Ramos (cell line): Measurements from ENCODE around the gene PERM1.
"Not testable (repeated sequence)": the region's sequence is repeated elsewhere in the genome, so short reads cannot be mapped to it uniquely, and the experiment has no call there.

Experiments
- in situ Hi-C: fragments of 300-500 bp; cut with MboI; formaldehyde crosslinking; loops from one replicate; pipeline ENCODE4 v1.14.3; 2022; ENCODE audit warnings: low sequenced_read_pairs; ENCODE audit not compliant: unreplicated experiment

PERM1 gene

DNA sequence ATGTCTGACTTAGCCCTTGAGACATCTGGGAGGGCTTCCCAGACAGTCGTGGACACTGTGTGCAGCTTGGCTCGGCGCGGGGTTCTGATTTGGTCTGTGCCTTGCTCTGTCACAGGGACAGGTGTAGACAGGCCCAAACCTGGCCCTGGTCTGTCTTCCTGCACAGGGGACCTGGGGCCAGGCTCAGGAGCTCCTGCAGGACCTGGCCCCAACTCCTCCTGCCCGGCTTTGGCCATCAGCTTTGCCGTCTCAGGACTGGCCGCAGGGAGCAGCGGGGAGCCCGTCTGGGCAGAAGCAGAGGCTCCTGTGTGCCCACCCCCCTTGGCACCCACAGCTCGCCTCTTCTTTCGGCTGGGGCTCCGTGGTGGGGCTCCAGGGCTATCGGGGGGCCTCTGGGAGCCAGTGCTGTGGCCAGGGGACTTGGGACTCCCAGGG, 1.7 kb downstream of the PERM1 start:
- in situ Hi-C loops = no loop called here

DNA sequence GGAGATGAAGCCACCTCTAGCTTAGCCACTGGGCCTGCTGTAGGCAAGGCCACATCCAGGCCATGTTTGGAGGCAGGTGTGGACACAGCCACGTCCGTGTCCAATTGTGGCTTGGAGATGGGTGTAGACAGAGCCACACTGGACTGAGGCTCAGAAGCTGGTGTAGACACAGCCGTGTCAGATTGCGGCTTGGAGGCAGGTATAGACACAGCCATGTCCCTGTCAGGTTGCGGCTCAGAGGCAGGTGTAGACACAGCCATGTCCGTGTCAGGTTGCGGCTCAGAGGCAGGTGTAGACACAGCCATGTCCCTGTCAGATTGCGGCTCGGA, 2.2 kb downstream of the PERM1 start:
- in situ Hi-C loops = no loop called here

GRCh38 chr1:978835-979743, 2.8 kb downstream of the PERM1 start:
- in situ Hi-C loops = no loop called here

DNA sequence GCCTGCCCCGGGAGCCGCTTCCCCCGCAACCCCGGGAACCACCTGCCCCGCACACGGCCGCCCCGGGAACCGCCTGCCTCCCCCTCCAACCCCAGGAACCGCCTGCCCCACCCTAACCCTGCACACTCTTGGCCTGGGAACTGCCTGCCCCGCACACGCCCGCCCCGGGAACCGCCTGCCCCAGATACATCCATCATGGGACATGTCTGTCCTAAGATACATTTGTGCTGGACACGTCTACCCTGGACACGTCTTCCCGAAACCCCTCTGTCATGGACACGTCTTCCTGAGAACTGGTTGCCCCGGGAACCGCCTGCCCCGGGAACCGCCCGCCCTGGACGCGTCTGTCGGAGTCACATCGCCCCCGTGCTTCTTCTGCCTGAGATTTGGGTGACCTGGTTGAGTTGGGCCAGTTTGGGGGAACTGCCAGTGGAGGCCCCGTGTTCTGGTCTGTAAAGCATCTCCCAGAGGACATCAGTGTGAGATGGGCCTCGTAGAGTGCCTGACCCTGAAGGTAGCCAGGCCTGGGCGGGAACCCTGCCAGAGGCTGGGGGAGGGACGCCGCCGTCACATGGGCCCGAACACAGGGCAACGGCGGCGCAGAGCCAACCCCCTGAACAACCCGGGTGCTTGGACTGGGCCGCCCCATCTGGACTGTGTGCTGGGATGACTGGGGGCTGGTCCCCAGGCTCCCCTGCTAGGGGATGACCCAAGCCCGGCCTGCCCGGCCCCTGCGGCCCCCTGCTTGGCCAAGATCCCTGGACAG, 3.6 kb downstream of the PERM1 start:
- in situ Hi-C loops = no loop called here

GRCh38 chr1:976791-977190, 5.1 kb downstream of the PERM1 start:
- in situ Hi-C loops = not testable (repeated sequence)

GRCh38 chr1:975896-976683, 5.8 kb downstream of the PERM1 start:
- in situ Hi-C loops = no loop called here

DNA sequence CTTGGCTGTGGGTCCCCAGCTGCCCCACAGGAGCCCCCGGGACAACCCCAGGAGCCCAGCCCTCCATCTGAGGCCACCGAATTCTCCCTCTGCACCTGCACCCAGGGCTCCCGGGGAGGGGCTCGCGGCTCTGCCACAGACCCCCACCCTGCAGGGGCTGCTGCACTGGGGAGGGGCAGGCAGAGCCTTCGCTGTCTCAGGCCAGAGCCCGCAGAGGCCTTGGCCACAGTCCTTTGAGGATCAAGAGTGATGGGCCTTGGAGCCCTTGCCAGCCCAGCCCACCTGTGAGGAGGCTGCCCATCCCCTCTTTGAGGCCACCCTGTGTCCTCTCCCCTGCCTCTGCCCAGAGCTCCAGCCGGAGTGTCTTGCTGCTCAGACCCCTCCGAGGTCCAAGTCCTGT, 6.5 kb downstream of the PERM1 start:
- in situ Hi-C loops = no loop called here

- in situ Hi-C loops = no loop called here
These were observed 7.1 kb downstream of the PERM1 start for GRCh38 chr1:974687-975328.

DNA sequence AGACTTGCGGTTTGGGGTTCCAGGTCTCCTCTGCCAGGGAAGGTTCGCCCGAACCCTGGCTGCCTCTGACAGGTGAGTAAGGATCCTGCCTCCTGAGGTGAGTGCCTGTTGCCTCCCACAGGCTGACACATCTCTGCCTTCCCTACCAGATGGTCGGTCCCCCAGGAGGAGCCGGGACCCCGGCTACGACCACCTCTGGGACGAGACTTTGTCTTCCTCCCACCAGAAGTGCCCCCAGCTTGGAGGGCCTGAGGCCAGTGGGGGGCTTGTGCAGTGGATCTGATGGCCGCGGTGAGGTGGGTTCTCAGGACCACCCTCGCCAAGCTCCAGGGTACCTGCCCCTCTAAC, 7.6 kb downstream of the PERM1 start:
- in situ Hi-C loops = no loop called here

GRCh38 chr1:973459-974292, 8.2 kb downstream of the PERM1 start:
- in situ Hi-C loops = no loop called here

- in situ Hi-C loops = no loop called here
These were observed 9.0 kb downstream of the PERM1 start for GRCh38 chr1:972726-973458.

DNA sequence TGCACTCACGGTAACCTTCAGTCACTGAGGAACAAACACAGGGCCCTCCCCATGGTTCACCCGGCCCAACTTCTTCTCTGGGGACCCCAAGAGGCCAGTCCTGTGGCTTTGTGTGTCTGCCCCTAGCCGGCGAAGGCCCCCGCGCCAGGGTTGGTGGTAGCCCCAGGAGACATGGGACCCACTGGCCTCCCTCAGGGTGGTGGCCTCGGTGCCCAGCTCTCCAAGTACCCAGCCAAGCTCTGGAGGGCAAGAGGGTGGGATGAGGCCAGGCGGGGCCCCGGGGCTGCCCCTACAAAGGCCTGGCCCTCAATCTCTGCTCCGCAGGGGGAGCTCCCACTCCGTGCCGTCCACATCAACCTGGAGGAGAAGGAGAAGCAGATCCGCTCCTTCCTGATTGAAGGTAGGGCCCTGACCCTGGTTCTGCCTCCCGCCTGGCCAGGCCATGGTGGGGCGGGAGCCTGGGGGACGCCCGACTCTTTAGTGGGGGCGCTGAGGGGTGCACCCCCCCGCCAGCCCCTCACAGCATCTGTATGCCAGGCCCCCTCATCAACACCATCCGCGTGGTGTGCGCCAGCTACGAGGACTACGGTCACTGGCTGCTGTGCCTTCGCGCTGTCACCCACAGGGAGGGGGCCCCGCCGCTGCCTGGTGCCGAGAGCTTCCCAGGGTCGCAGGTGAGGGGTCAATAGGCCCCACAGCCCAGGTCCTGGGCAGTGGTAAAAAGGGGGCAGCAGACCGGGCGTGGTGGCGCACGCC, 10.0 kb downstream of the PERM1 start:
- in situ Hi-C loops = no loop called here

DNA sequence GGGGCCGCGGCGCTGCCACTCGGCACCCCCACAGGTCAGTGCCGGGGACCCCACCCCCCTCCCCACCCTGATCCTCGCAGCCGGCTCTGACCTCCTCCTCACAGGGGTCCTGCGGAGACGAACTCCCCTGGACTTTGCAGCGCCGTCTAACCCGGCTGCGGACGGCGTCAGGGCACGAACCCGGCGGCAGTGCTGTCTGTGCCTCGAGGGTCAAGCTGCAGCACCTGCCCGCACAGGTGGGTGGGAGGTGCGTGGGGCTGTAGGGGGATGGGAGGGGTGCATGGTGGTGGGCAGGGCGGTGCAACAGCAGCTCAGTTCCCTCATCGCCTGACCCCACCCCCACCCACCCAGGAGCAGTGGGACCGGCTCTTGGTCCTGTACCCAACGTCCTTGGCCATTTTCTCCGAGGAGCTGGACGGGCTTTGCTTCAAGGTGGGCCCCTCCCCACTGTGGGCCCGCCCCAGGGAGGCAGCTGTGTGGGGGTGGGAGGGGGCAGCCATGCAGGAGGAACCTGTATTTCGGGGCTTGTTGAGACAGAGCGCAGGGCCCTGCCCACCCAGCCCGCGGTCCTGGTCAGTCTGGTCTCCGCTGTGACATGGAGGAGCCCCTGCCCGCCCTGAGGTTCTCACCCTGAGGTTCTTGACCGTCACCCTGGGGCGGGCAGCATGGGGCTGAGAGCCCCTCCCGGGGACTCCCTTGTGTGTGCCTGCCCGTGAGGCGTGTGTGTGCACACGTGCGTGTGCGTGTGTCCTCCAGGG, 10.7 kb downstream of the PERM1 start:
- in situ Hi-C loops = no loop called here

DNA sequence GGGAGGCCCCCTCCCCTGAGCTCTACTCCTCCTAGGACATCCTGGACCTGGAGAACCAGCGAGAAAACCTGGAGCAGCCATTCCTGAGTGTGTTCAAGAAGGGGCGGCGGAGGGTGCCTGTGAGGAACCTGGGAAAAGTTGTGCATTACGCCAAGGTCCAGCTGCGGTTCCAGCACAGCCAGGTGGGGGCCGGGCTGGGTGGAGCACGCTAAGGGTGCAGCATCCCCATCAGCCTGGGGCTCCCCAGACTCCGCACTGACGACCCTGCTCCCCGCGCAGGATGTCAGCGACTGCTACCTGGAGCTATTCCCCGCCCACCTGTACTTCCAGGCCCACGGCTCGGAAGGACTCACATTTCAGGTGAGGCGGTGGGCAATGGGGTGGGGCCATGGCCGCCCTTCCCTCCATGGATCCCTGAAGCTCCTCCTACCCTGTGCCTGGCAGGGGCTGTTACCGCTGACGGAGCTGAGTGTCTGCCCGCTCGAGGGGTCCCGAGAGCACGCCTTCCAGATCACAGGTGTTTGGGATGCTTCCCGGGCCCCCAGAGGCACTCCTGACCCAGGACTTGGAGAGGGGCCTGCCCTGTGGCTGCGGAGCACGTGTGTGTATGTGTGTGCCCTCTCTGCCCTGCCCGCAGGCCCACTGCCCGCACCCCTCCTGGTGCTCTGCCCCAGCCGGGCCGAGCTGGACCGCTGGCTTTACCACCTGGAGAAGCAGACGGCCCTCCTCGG, 11.5 kb downstream of the PERM1 start:
- in situ Hi-C loops = no loop called here

DNA sequence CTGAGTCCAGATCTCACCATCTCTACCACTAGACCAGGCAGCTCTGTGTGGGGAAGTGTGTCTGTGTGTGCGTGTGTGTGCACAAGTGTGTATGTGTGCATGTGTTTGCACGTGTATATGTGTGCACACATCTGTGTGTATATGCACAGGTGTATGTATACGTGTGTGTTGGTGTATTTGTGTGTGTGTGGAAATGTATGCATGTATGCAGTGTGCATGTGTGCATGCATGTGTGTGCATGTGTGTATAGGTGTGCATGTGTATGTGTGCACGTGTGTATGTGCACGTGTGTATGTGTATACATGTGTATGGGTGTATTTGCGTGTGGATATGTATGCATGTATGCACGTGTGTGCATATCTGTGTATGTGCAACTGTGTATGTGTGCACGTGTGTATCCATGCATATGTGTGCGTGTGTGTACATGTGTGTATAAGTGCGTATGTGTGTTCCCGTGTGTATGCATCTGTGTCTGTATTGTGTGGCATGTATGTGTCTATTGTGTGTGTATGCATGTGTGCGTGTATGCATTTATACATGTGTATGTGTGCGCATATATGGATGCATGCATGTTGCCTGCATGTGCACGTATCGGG, 12.5 kb downstream of the PERM1 start:
- in situ Hi-C loops = no loop called here
